HG02884 (cell line): ENCODE measurements around the gene FAM222A.
"Not testable (repeated sequence)": the region's sequence is repeated elsewhere in the genome, so short reads cannot be mapped to it uniquely, and the experiment has no call there.

Experiments
- ATAC-seq: cut with Tn5 transposase; IDR thresholded peaks from one replicate; pipeline ENCODE4 v1.9.1; 2021; ENCODE audit warnings: mild to moderate bottlenecking, moderate library complexity; ENCODE audit not compliant: unreplicated experiment

FAM222A gene

GRCh38 chr12:109693653-109694600, 19.7 kb upstream of the FAM222A start:
- ATAC-seq, result no peak

GRCh38 chr12:109694629-109695028, 19.0 kb upstream of the FAM222A start:
- ATAC-seq, result not testable (repeated sequence)

DNA sequence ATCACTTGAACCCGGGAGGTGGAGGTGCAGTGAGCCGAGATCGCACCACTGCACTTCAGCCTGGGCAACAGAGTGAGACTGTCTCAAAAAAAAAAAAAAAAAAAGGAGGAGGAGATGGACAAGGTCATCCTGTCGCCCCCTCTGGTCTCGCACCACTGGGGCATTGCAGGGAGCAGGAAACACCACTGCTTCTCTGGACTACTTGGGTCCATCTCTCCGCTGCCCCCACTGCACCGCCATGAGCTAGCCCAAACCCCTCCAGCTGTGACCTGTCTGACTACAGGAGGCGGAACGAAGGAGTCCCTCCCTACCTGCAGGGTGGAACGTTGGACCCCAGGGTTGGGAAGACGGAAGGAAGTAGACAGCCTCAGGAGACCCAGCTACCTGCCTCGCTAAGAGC, 18.2 kb upstream of the FAM222A start:
- ATAC-seq, result no peak

GRCh38 chr12:109695961-109696461, 17.6 kb upstream of the FAM222A start:
- no peak for ATAC-seq

DNA sequence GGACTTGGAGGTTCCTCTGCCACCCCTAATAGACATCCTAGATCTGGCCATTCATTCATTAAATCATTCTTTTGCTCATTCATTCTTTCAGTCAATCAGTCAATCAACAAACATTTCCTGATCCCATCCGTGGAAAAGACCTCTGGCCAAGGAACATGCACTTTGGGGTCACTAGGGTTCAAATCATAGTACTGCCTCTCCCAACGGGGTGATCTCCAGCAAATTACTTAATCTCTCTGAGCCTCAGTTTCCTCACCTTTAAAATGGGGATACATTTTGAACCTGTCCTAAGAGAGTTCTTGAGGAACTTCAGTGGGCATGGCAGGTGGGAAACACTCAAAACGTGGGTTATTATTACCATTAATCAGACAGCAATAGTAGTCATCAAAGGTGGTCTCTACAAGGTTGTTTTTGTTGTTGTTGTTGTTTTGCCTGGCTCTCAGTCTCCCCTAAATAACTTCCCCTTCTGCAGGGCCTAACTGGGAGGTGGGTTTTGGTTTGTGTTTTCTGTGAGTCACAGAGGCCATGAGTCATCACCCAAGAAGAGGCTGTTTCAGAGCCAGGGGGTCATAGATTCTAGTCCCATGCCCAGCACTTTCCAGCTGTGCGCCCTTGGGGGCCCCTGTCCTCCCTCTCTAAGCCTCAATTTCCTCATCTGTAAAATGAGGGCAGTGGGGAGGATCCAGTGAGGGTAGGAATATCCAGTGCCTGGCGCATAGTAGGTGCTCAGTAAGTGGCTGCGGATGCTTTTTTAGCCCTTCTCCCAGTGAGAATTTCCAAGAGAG, 16.9 kb upstream of the FAM222A start:
- no peak for ATAC-seq

DNA sequence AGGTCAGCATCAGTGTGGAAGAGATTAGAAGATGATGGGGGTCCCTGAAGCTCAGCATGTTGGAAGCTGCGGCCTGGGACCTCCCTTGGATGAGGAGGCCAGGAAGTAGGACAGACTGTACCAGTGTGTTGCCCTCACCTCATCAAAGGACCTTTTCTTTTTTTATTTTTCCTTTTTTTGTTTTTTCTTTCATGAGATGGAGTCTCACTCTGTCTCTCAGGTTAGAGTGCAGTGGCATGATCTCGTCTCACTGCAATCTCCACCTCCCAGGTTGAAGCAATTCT, 16.4 kb upstream of the FAM222A start:
- no peak for ATAC-seq

GRCh38 chr12:109697877-109698468, 15.7 kb upstream of the FAM222A start:
- ATAC-seq, result no peak

- ATAC-seq, result no peak
Observed at GRCh38 chr12:109698820-109699219, 14.8 kb upstream of the FAM222A start.

DNA sequence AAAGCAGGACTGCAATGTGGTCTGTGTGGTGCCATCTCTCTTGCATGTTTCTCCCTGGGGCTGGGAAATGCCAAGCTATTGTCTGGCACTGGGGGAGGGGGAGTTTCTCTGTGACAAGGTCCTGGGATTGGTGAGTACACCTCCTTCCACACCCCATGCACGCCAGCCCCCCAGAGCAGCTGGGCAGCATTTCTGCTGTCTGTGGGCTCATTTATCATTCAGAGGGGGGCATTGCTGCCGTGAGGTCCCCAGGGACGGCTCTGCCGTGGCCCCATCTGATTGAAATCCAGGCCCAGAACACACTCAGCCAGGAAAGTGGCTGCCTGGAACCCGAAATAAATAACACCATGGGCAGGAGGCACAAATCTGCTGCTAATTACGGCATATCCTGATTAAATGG, 12.6 kb upstream of the FAM222A start:
- no peak for ATAC-seq

DNA sequence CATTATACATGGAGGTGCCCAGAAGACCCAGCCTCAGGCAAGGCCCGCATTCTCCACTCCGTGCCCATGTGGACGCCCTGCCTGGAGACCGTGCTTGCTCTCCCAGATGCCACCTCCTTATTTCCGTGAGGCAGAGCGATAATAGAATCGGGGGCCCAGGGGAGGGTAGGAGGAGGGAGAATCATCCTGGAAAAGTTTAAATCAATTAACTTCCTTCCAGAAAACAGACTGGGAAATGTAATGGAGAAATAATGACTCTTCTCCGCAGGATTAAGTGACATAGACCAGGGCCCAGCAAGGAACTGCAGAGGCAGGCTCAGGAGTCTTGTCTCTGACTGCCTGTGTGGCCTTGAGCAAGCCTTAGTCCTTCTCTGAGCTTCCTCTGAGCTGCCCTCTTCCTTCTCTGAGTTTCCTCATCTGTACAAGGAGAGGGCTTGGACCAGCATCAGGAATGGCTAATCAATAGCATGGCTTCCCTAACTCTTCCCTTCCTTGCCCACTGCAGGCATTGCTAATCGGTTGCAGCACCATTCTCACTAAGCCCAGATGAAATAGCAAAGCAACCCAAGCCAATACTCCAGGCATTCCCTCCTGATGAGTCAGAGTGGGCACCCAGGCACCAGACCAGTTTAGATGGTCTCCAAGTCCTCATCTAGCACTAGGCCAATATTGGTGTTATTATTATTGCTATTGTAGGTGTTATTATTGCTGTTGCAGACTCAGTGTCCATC, 11.3 kb upstream of the FAM222A start:
- ATAC-seq, result no peak

DNA sequence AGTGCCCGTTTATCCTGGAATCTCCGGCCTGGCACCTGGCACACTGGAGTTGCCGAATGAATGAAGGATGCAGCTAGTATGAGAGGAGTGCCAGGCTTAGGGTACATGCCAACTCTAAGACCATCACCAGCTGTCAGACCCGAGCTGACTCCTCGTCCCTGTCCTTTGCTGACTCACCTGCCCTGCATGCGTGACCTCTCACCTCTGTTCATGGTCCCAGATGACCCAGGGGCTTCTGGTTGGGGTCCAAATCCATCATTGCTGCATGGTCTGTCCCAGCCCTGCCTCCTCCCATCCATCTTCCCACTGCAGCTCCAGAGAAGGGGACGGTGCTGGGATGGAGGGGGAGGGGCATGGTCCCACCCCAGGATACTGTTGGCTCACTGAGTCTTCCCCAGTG, 9.9 kb upstream of the FAM222A start:
- no peak for ATAC-seq

DNA sequence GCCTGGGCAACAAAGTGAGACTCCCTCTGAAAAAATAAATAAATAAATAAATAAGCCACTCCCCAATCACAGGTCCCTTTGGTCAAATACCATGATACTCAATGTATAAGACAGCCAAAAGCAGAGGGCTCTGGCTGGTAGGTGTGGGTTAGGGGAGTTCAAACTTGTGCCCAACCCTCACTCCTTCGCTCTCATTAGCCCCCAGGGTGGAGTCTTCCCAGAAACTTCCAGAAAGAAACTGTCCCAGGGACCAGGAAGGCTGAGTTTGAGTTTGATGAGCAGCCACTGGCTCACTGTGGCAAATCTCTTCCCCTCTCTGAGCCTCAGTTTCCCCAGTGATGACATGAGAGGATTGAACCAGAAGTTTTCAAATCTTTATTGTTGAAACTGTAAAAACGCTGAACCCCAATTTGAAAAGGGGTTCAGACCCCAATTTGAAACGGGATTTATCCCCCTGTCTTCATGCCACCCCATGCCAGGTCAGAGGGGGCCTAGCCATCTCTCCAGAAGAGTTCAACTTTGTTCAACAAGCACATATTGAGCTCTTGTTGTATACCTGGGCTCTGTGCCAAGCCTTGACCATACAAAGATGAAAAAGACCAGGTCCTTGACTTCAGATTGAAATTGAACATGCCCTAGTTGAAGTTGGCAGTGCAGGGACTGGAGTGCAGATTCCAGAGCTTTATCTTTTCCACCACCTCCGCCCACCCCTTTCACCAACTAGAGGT, 9.1 kb upstream of the FAM222A start:
- ATAC-seq, result no peak

DNA sequence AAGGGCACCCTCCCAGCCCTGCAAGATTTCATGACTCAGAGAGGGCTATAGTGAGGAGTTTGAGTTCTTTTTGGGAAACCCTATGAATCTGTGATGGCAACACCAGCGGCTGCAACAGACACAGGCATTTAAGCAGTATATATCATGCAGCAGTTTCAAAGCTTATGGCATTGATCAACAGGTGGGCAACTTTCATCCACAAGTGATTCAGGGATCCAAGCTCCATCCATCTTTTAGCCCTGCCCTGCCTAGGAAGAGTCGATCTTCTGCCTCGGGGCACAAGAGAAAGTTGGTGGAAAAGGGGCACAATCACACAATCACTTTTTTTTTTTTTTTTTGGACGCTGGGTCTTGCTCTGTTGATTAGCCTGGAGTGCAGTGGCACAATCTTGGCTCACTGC, 8.3 kb upstream of the FAM222A start:
- no peak for ATAC-seq

DNA sequence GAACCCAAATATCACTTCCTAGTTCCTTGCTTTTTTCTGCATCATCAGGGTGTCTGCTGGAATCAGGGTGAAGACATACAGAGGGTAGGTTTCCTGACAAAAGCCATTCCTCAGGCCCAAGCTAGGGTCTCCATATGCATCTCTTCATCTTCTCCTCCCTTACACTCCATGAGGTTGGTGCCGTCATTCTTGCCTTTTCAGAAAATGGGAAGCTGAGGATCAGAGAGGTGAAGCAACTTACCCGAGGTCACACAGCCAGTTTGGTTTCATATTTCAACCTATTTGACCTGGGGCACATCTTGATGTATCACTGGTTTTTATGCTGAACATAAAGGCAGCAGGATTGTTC, 7.3 kb upstream of the FAM222A start:
- no peak for ATAC-seq

- ATAC-seq, result no peak
Observed at GRCh38 chr12:109706747-109707469, 6.7 kb upstream of the FAM222A start.

DNA sequence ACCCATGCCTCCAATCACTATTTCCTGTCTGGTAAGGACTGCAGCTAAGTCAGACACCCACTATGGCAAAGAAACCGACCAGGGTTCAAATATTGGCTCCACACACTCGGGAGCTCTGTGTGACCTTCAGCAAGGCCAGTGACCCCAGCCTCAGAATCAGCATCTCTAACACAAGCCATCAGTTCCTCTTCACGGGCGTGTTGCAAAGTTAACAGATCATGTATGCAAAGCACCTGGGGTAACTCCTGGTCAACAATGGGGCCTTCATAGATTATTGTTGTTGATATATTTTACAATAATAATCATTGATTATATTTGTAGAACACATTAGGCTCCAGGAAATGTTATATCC, 6.2 kb upstream of the FAM222A start:
- no peak for ATAC-seq

- no peak for ATAC-seq
Observed at GRCh38 chr12:109708939-109709338, 4.7 kb upstream of the FAM222A start.

GRCh38 chr12:109709401-109709991, 4.1 kb upstream of the FAM222A start:
- ATAC-seq, result no peak

DNA sequence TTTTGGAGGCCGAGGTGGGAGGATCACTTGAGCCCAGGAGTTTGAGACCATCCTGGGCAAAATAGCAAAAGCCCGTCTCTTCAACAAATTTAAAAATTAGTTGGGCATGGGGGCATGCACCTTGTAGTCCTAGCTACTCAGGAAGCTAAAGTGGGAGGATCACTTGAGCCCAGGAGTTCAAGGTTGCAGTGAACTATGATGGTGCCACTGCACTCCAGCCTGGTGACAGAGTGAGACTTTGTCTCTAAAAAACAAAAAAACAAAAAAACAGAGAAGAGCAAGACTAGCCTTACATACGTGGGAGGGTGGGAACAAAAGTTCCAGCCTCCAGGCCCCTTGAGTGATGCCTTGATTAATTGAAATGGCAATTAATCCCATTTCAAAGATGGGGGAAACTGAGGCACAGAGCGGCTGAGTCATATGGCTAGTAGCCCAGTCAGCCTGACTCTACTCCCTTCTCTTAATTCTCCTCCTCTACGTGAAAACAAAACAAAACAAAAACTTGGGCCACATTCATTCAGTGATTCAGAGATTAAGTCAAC, 3.3 kb upstream of the FAM222A start:
- no peak for ATAC-seq
